ENCODE data around the gene TAF4B. TPM values are rescaled to one million over a fixed set of nuclear protein-coding genes. Genes with fewer than 3 reads are reported as not detected.

TAF4B gene
- total and polyA plus RNA-seq, 4 donors = 0.63 to 4.2 (median 2.3) TPM

GRCh38 chr18:26416652-26417150 is 190.5 kb downstream of the TAF4B start:
- Histone ChIP-seq H3K4me1 (ENCODE audit: control insufficient read depth in 1 of 2, insufficient read depth in 2 of 2, low read length in 2 of 2) (no peaks in the 10 kb centered on the region), H3K27ac (ENCODE audit: low read depth in 1 of 2, low read length in 2 of 2) (no peak overlapping the region), H3K36me3 (ENCODE audit: control insufficient read depth in 1 of 2, insufficient read depth in 2 of 2, low read length in 1 of 2) (no peaks in the 10 kb centered on the region), H3K9me3 (ENCODE audit: control insufficient read depth, low read length) (no peaks in the 10 kb centered on the region), H3K27me3 (ENCODE audit: control insufficient read depth in 1 of 2, insufficient read depth in 2 of 2, low read length in 1 of 2) (no peaks in the 10 kb centered on the region), H3K4me3 (ENCODE audit: low read length in 2 of 2) (no peak overlapping the region)
- ATAC-seq (ENCODE audit: low FRiP score) (no peak), DNase-seq (no peak)
- 90 to 93% methylated on average over 8 of the region's 8 CpGs for WGBS, 2 donors
- intact Hi-C loops (cut with DNase I) = no loop called here

- H3K4me3 ChIP-seq (ENCODE audit: low read length in 2 of 2) = no peak overlapping the region
- 96% methylated on average over 12 of the region's 12 CpGs for WGBS, 2 donors
- H3K36me3 ChIP-seq (ENCODE audit: control insufficient read depth in 1 of 2, insufficient read depth in 2 of 2, low read length in 1 of 2) = no peaks in the 10 kb centered on the region
- H3K4me1 ChIP-seq (ENCODE audit: control insufficient read depth in 1 of 2, insufficient read depth in 2 of 2, low read length in 2 of 2) = no peaks in the 10 kb centered on the region
- intact Hi-C loops (cut with DNase I) = no loop called here
- no peak overlapping the region for H3K27ac ChIP-seq (ENCODE audit: low read depth in 1 of 2, low read length in 2 of 2)
- DNase-seq (no peak), ATAC-seq (ENCODE audit: low FRiP score) (no peak)
- no peaks in the 10 kb centered on the region for H3K27me3 ChIP-seq (ENCODE audit: control insufficient read depth in 1 of 2, insufficient read depth in 2 of 2, low read length in 1 of 2)
- H3K9me3 ChIP-seq (ENCODE audit: control insufficient read depth, low read length) = no peaks in the 10 kb centered on the region
Measured at GRCh38 chr18:26417190-26417589, 190.9 kb downstream of the TAF4B start.

GRCh38 chr18:26418225-26418624 is 192.0 kb downstream of the TAF4B start:
- ATAC-seq (ENCODE audit: low FRiP score) (no peak), DNase-seq (no peak)

GRCh38 chr18:26419746-26420145 is 193.5 kb downstream of the TAF4B start:
- ATAC-seq (ENCODE audit: low FRiP score) (no peak), DNase-seq (no peak)
- H3K4me3 ChIP-seq (ENCODE audit: low read length in 2 of 2) = no peak overlapping the region
- H3K36me3 ChIP-seq (ENCODE audit: control insufficient read depth in 1 of 2, insufficient read depth in 2 of 2, low read length in 1 of 2) = no peaks in the 10 kb centered on the region
- H3K9me3 ChIP-seq (ENCODE audit: control insufficient read depth, low read length) = no peaks in the 10 kb centered on the region
- H3K27me3 ChIP-seq (ENCODE audit: control insufficient read depth in 1 of 2, insufficient read depth in 2 of 2, low read length in 1 of 2) = no peaks in the 10 kb centered on the region
- no peaks in the 10 kb centered on the region for H3K4me1 ChIP-seq (ENCODE audit: control insufficient read depth in 1 of 2, insufficient read depth in 2 of 2, low read length in 2 of 2)
- WGBS, 2 donors = 62 to 65% methylated on average over 9 of the region's 9 CpGs
- intact Hi-C loops (cut with DNase I) = no loop called here
- no peak overlapping the region for H3K27ac ChIP-seq (ENCODE audit: low read depth in 1 of 2, low read length in 2 of 2)

More at GRCh38 chr18:26418225-26418624, 192.0 kb downstream of the TAF4B start:
- H3K4me3 ChIP-seq (ENCODE audit: low read length in 2 of 2) = no peak overlapping the region
- H3K27ac ChIP-seq (ENCODE audit: low read depth in 1 of 2, low read length in 2 of 2) = no peak overlapping the region
- no peaks in the 10 kb centered on the region for H3K36me3 ChIP-seq (ENCODE audit: control insufficient read depth in 1 of 2, insufficient read depth in 2 of 2, low read length in 1 of 2)
- no peaks in the 10 kb centered on the region for H3K4me1 ChIP-seq (ENCODE audit: control insufficient read depth in 1 of 2, insufficient read depth in 2 of 2, low read length in 2 of 2)
- H3K27me3 ChIP-seq (ENCODE audit: control insufficient read depth in 1 of 2, insufficient read depth in 2 of 2, low read length in 1 of 2) = no peaks in the 10 kb centered on the region
- WGBS, 2 donors = 92 to 94% methylated on average over 4 of the region's 4 CpGs
- no peaks in the 10 kb centered on the region for H3K9me3 ChIP-seq (ENCODE audit: control insufficient read depth, low read length)
- intact Hi-C loops (cut with DNase I) = no loop called here

GRCh38 chr18:26421503-26421902 is 195.3 kb downstream of the TAF4B start:
- no peak overlapping the region for H3K27ac ChIP-seq (ENCODE audit: low read depth in 1 of 2, low read length in 2 of 2)
- H3K36me3 ChIP-seq (ENCODE audit: control insufficient read depth in 1 of 2, insufficient read depth in 2 of 2, low read length in 1 of 2) = no peaks in the 10 kb centered on the region
- H3K4me1 ChIP-seq (ENCODE audit: control insufficient read depth in 1 of 2, insufficient read depth in 2 of 2, low read length in 2 of 2) = no peaks in the 10 kb centered on the region
- no peak for DNase-seq
- WGBS, 2 donors = 80 to 82% methylated on average over 6 of the region's 6 CpGs
- H3K4me3 ChIP-seq (ENCODE audit: low read length in 2 of 2) = no peak overlapping the region
- intact Hi-C loops (cut with DNase I) = no loop called here
- no peaks in the 10 kb centered on the region for H3K9me3 ChIP-seq (ENCODE audit: control insufficient read depth, low read length)
- no peak for ATAC-seq (ENCODE audit: low FRiP score)
- H3K27me3 ChIP-seq (ENCODE audit: control insufficient read depth in 1 of 2, insufficient read depth in 2 of 2, low read length in 1 of 2) = no peaks in the 10 kb centered on the region

- ATAC-seq (ENCODE audit: low FRiP score) = no peak
- Histone ChIP-seq H3K27me3 (ENCODE audit: control insufficient read depth in 1 of 2, insufficient read depth in 2 of 2, low read length in 1 of 2) (no peaks in the 10 kb centered on the region), H3K36me3 (ENCODE audit: control insufficient read depth in 1 of 2, insufficient read depth in 2 of 2, low read length in 1 of 2) (no peaks in the 10 kb centered on the region), H3K4me1 (ENCODE audit: control insufficient read depth in 1 of 2, insufficient read depth in 2 of 2, low read length in 2 of 2) (no peaks in the 10 kb centered on the region), H3K9me3 (ENCODE audit: control insufficient read depth, low read length) (no peaks in the 10 kb centered on the region), H3K4me3 (ENCODE audit: low read length in 2 of 2) (no peak overlapping the region), H3K27ac (ENCODE audit: low read depth in 1 of 2, low read length in 2 of 2) (no peak overlapping the region)
- 91 to 92% methylated on average over 9 of the region's 9 CpGs for WGBS, 2 donors
- intact Hi-C loops (cut with DNase I) = no loop called here
- DNase-seq = no peak
Measured at GRCh38 chr18:26421931-26422330, 195.7 kb downstream of the TAF4B start.

- no peak for ATAC-seq (ENCODE audit: low FRiP score)
- Histone ChIP-seq H3K27me3 (ENCODE audit: control insufficient read depth in 1 of 2, insufficient read depth in 2 of 2, low read length in 1 of 2) (no peaks in the 10 kb centered on the region), H3K36me3 (ENCODE audit: control insufficient read depth in 1 of 2, insufficient read depth in 2 of 2, low read length in 1 of 2) (no peaks in the 10 kb centered on the region), H3K4me1 (ENCODE audit: control insufficient read depth in 1 of 2, insufficient read depth in 2 of 2, low read length in 2 of 2) (no peaks in the 10 kb centered on the region), H3K9me3 (ENCODE audit: control insufficient read depth, low read length) (no peaks in the 10 kb centered on the region), H3K27ac (ENCODE audit: low read depth in 1 of 2, low read length in 2 of 2) (no peak overlapping the region), H3K4me3 (ENCODE audit: low read length in 2 of 2) (no peak overlapping the region)
- 91 to 95% methylated on average over 6 of the region's 6 CpGs for WGBS, 2 donors
- intact Hi-C loops (cut with DNase I) = no loop called here
- no peak for DNase-seq
Measured at GRCh38 chr18:26422472-26423162, 196.4 kb downstream of the TAF4B start.

- no peaks in the 10 kb centered on the region for H3K9me3 ChIP-seq (ENCODE audit: control insufficient read depth, low read length)
- H3K36me3 ChIP-seq (ENCODE audit: control insufficient read depth in 1 of 2, insufficient read depth in 2 of 2, low read length in 1 of 2) = no peaks in the 10 kb centered on the region
- 90 to 94% methylated on average over 4 of the region's 4 CpGs for WGBS, 2 donors
- H3K4me3 ChIP-seq (ENCODE audit: low read length in 2 of 2) = no peak overlapping the region
- no peak overlapping the region for H3K27ac ChIP-seq (ENCODE audit: low read depth in 1 of 2, low read length in 2 of 2)
- intact Hi-C loops (cut with DNase I) = no loop called here
- H3K4me1 ChIP-seq (ENCODE audit: control insufficient read depth in 1 of 2, insufficient read depth in 2 of 2, low read length in 2 of 2) = no peaks in the 10 kb centered on the region
- ATAC-seq (ENCODE audit: low FRiP score) (no peak), DNase-seq (no peak)
- H3K27me3 ChIP-seq (ENCODE audit: control insufficient read depth in 1 of 2, insufficient read depth in 2 of 2, low read length in 1 of 2) = no peaks in the 10 kb centered on the region
Measured at GRCh38 chr18:26424428-26425147, 198.3 kb downstream of the TAF4B start.

GRCh38 chr18:26425148-26425531 is 198.9 kb downstream of the TAF4B start:
- no peak for DNase-seq
- intact Hi-C loops (cut with DNase I) = no loop called here
- Histone ChIP-seq H3K36me3 (ENCODE audit: control insufficient read depth in 1 of 2, insufficient read depth in 2 of 2, low read length in 1 of 2) (no peaks in the 10 kb centered on the region), H3K4me3 (ENCODE audit: low read length in 2 of 2) (no peak overlapping the region), H3K4me1 (ENCODE audit: control insufficient read depth in 1 of 2, insufficient read depth in 2 of 2, low read length in 2 of 2) (no peaks in the 10 kb centered on the region), H3K27ac (ENCODE audit: low read depth in 1 of 2, low read length in 2 of 2) (no peak overlapping the region), H3K9me3 (ENCODE audit: control insufficient read depth, low read length) (no peaks in the 10 kb centered on the region), H3K27me3 (ENCODE audit: control insufficient read depth in 1 of 2, insufficient read depth in 2 of 2, low read length in 1 of 2) (no peaks in the 10 kb centered on the region)
- 86 to 88% methylated on average over 5 of the region's 5 CpGs for WGBS, 2 donors
- ATAC-seq (ENCODE audit: low FRiP score) = no peak

Data from aorta (tissue), 5 donors.